Parathyroid adenoma (tissue), 2 donors: ENCODE measurements around the gene PI4KA.
"Not testable (repeated sequence)": the region's sequence is repeated elsewhere in the genome, so short reads cannot be mapped to it uniquely, and the experiment has no call there.

Experiments
- H2AFZ ChIP-seq: fragments of 300-600 bp; sonication (generic); one replicate; pipeline ENCODE4 v1.7.0; 2017; ENCODE audit warnings: antibody characterized with exemption, mild to moderate bottlenecking
- H3K27ac ChIP-seq: fragments of 300-600 bp; sonication (generic); one replicate; pipeline ENCODE4 v1.7.0; 2017
- H3K27me3 ChIP-seq: fragments of 300-600 bp; sonication (generic); one replicate; pipeline ENCODE4 v1.7.0; 2017; ENCODE audit warnings: low read length; ENCODE audit not compliant: control insufficient read depth, insufficient read depth
- H3K36me3 ChIP-seq: fragments of 300-600 bp; sonication (generic); one replicate; pipeline ENCODE4 v1.7.0; 2017; ENCODE audit warnings: low read length; ENCODE audit not compliant: control insufficient read depth, insufficient read depth
- H3K4me1 ChIP-seq: fragments of 300-600 bp; sonication (generic); one replicate; pipeline ENCODE4 v1.7.0; 2017; ENCODE audit warnings: control low read depth
- H3K4me2 ChIP-seq: fragments of 300-600 bp; sonication (generic); one replicate; pipeline ENCODE4 v1.7.0; 2017; ENCODE audit warnings: low read length
- H3K4me3 ChIP-seq: fragments of 300-600 bp; sonication (generic); one replicate; pipeline ENCODE4 v1.7.0; 2017; ENCODE audit warnings: low read depth, low read length
- H3K79me2 ChIP-seq: fragments of 300-600 bp; sonication (generic); one replicate; pipeline ENCODE4 v1.7.0; 2017; ENCODE audit warnings: control low read depth
- H3K9ac ChIP-seq: fragments of 300-600 bp; sonication (generic); one replicate; pipeline ENCODE4 v1.7.0; 2017; ENCODE audit warnings: mild to moderate bottlenecking
- H3K9me3 ChIP-seq: fragments of 300-600 bp; sonication (generic); one replicate; pipeline ENCODE4 v1.7.0; 2017; ENCODE audit warnings: low read length; ENCODE audit not compliant: control insufficient read depth
- CTCF ChIP-seq: fragments of 300-600 bp; sonication (generic); IDR thresholded peaks from one replicate; pipeline ENCODE4 v1.7.0; 2017; ENCODE audit warnings: antibody characterized with exemption, mild to moderate bottlenecking
- donor health status: primary hyperparathyroidism.

Gene PI4KA

DNA sequence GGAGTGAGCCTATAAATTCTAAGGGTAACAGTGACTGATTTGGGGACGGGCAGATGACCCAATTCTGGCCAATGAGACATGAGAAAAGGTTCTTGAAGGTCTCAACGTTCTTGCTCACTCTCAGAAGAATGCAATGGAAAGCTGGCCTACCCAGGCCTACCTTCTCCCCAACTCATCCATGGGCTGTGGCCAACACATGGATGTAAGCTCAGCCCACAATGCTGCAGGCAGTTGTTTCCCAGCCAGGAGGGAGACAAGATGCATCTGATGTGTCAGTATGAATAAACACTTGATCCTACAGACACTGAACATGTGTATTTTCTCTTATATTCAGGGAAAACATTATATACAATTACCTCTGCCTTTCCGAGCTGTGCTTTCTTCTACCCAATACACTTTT lies 24.4 kb downstream of the PI4KA start:
- no peak overlapping the region for H3K4me3 ChIP-seq
- no peaks in the 10 kb centered on the region for H3K36me3 ChIP-seq
- TF ChIP-seq CTCF: no peak

DNA sequence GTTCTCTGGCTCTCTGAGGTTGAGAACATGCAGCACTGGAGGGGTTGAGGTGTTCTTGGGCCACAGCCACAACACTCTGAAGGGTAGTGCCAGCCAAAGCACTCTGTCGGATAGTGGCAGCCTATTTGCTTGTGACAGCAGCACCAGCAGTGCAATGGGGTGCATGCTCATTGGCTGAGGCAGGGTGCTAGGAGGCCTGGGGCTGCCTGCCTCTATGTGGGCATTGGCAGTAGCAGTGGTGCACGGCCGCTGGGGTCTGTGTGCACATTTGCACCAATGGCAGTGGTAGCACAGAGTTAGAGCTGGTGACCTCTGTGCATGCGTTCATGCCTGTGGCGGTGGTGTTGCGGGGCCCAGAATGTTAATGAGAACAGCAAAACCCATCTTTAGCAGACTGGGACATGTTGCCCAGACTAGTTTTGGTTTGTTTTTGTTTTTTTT lies 25.4 kb downstream of the PI4KA start:
- H3K79me2 ChIP-seq: peaks cover 3% of the 10 kb centered on the region
- no peaks in the 10 kb centered on the region for H3K36me3 ChIP-seq
- H3K27me3 ChIP-seq: no peaks in the 10 kb centered on the region
- no peak overlapping the region for H3K27ac ChIP-seq
- no peaks in the 10 kb centered on the region for H3K4me1 ChIP-seq
- H3K9me3 ChIP-seq: no peaks in the 10 kb centered on the region
- no peak for TF ChIP-seq CTCF
- no peak overlapping the region for H3K4me2 ChIP-seq
- no peak overlapping the region for H3K9ac ChIP-seq
- H2AFZ ChIP-seq: no peak overlapping the region
- no peak overlapping the region for H3K4me3 ChIP-seq

More for the DNA sequence above, 24.4 kb downstream of the PI4KA start:
- Histone ChIP-seq H2AFZ (no peak overlapping the region), H3K4me1 (no peaks in the 10 kb centered on the region), H3K27ac (no peak overlapping the region), H3K79me2 (peaks cover 3% of the 10 kb centered on the region), H3K9ac (no peak overlapping the region), H3K9me3 (no peaks in the 10 kb centered on the region), H3K27me3 (no peaks in the 10 kb centered on the region), H3K4me2 (no peak overlapping the region)

GRCh38 chr22:20829491-20830134 lies 29.0 kb downstream of the PI4KA start:
- H3K4me2 ChIP-seq: no peak overlapping the region
- no peaks in the 10 kb centered on the region for H3K27me3 ChIP-seq
- no peaks in the 10 kb centered on the region for H3K79me2 ChIP-seq
- no peaks in the 10 kb centered on the region for H3K9me3 ChIP-seq
- H3K4me3 ChIP-seq: no peak overlapping the region
- TF ChIP-seq CTCF: no peak
- H3K36me3 ChIP-seq: no peaks in the 10 kb centered on the region
- no peak overlapping the region for H2AFZ ChIP-seq
- no peaks in the 10 kb centered on the region for H3K4me1 ChIP-seq
- no peak overlapping the region for H3K9ac ChIP-seq
- no peak overlapping the region for H3K27ac ChIP-seq

GRCh38 chr22:20826373-20827152 lies 32.0 kb downstream of the PI4KA start:
- not testable (repeated sequence) for H3K27ac ChIP-seq, H2AFZ ChIP-seq, H3K9ac ChIP-seq, H3K79me2 ChIP-seq, H3K36me3 ChIP-seq, H3K4me2 ChIP-seq, H3K27me3 ChIP-seq, H3K4me1 ChIP-seq, H3K9me3 ChIP-seq, H3K4me3 ChIP-seq

- no peaks in the 10 kb centered on the region for H3K9me3 ChIP-seq
- H3K9ac ChIP-seq: no peak overlapping the region
- no peak overlapping the region for H3K4me2 ChIP-seq
Measured at GRCh38 chr22:20825624-20826023, 33.0 kb downstream of the PI4KA start.

DNA sequence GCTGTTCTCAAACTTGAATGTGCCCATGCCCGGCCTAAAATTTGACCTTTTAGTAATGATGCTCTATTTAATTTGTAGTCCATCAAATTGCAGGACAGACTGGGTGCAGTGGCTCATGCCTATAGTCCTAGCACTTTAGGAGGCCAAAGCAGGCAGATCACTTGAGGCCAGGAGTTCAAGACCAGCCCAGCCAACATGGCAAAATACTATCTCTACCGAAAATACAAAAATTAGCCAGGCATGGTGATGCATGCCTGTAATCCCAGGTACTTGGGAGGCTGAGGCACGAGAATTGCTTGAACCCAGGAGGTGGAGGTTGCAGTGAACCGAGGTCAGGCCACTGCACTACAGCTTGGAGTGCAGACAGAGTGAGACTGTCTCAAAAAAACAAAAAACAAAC lies 33.4 kb downstream of the PI4KA start:
- not testable (repeated sequence) for H3K27ac ChIP-seq, H3K79me2 ChIP-seq, H3K27me3 ChIP-seq, H3K4me3 ChIP-seq, H3K9me3 ChIP-seq, H3K4me1 ChIP-seq, H2AFZ ChIP-seq, H3K4me2 ChIP-seq, H3K36me3 ChIP-seq, H3K9ac ChIP-seq

More at GRCh38 chr22:20825624-20826023, 33.0 kb downstream of the PI4KA start:
- TF ChIP-seq CTCF: no peak
- no peak overlapping the region for H3K4me3 ChIP-seq
- no peak overlapping the region for H3K27ac ChIP-seq
- no peaks in the 10 kb centered on the region for H3K4me1 ChIP-seq
- H3K79me2 ChIP-seq: no peaks in the 10 kb centered on the region
- H3K27me3 ChIP-seq: no peaks in the 10 kb centered on the region
- H2AFZ ChIP-seq: no peak overlapping the region
- H3K36me3 ChIP-seq: no peaks in the 10 kb centered on the region
